Activated CD8-positive, alpha-beta memory T cell treated with anti-CD3 and anti-CD28 coated beads, Interleukin-2, amount 50 U/mL, for 24 hours (primary cell): Measurements from ENCODE around the gene MTFP1.
"Not testable (repeated sequence)": the region's sequence is repeated elsewhere in the genome, so short reads cannot be mapped to it uniquely, and the experiment has no call there.

Experiments
- DNase-seq: peaks from one replicate; pipeline ENCODE4 v3.0.0-alpha.2; 2020; ENCODE audit errors: extremely low read depth

The MTFP1 gene

DNA sequence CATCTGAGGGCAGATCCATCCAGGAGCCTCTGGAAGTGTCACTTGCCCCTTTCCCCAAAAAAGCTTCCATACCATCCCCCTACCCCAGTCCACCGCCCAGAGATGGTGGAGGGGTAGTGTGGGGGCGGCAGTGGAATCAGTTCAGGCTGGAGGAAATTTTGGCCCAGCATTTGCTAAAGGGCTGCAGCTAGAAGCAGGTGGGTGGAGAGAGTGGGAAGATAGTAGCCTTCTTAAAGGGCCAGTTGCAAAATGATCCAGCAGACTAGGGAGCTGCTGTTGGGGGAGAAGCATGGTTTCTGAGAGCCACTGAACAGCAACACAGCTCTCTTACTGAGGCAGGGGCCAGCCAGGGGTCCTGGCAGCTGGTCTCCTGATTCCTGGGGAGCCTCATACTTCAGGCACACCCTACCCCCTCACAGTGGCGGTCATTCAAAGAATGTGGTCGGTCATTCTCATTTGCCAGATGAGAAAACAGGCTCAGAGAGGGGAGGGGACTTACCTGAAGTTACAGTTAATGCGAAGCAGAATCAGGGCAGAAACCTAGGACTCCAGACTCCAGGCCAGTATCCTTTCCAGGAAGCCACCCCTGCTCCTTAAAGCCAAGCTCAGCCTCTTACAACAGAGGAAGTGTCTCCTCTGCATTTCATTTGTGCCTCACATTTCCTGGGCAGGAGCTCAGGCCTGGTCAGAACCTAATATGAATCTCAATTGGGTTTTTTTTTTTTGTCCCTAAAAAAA, 23.4 kb upstream of the MTFP1 start:
- no peak for DNase-seq

- DNase-seq, result not testable (repeated sequence)
Observed at GRCh38 chr22:30402766-30403104, 22.8 kb upstream of the MTFP1 start.

- no peak for DNase-seq
Observed at GRCh38 chr22:30404307-30404706, 21.3 kb upstream of the MTFP1 start.

DNA sequence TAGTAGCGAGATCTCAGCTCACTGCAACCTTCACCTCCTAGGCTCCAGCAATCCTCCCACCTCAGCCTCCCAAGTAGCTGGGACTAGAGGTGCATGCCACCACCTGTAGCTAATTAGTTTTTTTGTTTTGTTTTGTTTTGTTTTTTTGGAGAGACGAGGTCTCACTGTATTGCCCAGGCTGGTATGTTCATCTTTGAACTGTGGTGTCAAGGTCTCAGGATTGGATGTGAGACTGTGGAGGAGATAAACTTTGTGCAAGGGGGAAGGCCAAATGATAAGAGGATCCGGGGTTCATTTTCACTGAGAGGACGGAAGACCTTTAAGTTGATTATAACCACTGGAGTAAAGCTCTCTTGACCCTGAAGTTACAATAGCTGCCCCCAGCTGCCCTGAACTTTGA, 19.8 kb upstream of the MTFP1 start:
- DNase-seq, result no peak

DNA sequence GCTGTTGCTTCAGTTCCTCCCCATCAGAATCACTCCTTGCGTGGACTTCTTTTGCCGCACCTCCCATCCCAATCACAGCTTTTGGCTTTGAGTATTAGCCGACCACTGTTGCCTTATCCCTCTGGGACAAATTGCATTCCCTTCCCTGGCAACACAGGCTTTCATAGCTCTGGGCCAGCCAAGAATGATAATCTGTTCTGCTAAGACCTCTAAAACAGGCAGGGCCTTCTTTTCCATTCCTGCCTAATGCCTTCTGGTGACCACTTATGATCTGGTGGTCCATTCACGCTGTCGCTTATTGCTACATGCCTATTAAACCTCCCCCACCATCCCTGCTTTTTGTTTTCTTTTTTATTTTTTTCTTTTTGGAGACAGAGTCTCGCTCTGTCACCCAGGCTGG, 19.2 kb upstream of the MTFP1 start:
- DNase-seq, result no peak

DNA sequence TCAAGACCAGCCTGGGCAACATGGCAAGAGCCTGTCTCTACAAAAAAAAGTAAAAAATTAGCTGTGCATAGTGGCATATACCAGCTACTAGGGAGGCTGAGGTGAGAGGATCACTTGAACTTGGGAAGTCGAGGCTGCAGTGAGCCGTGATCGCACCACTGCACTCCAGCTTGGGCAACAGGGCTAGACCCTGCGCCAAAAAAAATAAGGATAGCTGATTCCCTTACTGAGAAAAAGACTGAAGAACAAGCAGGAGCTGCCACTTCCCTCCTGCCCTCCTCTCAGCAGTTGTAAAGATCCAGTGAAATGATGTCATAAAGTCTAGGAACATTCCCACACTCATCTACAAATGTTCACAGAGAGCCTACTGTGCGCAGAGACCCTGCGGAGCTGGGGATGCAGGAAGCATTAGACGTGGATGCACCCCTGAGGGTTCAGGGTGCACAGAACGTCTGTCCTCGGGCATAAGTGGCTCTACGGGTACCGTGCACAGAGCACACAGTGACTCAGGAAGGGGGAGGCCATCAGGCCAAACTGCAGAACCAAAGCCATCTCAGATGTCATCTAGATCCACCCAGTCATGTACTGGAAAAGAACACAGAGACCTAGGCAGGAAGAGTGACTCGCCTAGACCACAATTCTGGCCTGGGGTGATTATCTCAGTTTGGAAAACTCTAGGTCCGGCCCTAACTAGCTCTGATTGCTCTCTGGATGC, 17.0 kb upstream of the MTFP1 start:
- no peak for DNase-seq

DNA sequence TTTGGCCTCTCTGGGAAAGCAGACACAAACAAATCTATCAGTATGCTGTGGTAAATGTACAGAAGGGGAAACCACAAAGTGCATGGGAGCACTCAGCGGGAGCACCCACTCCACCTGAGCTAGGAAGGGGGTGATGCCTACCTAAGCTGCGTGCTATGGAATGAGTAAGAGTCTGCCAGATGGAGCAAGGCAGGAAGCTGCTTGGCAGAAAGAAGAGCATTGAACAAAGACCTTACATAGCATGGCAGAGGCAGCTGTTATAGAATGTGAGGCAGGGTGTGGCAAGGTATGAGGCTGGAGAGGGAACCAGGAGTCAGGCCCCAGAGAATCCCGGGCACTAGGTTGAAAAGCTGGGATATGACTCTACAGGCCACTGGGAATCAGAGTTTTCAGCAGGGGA, 13.8 kb upstream of the MTFP1 start:
- no peak for DNase-seq

DNA sequence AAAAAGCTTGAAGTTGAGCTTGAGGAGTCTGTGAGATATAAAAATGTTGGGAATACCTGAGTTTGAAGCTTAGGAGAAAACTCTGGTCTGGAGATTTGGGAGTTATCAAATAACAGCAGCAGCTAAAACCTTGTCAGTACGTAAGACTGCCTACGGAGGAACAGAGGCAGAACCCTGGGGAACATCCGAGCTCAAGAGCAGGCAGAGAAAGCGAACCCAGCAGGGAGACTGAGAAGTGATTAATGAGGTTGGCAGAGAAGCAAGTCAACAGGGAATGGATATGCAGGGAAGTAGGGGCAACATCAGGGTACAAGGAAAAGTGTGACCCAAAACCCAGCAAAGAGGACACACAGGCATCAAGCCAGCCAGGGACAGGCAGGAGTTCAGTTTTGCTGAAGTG, 12.6 kb upstream of the MTFP1 start:
- DNase-seq, result no peak

- DNase-seq, result no peak
Observed at GRCh38 chr22:30413745-30414524, 11.6 kb upstream of the MTFP1 start.

- no peak for DNase-seq
Observed at GRCh38 chr22:30414525-30415047, 11.0 kb upstream of the MTFP1 start.

DNA sequence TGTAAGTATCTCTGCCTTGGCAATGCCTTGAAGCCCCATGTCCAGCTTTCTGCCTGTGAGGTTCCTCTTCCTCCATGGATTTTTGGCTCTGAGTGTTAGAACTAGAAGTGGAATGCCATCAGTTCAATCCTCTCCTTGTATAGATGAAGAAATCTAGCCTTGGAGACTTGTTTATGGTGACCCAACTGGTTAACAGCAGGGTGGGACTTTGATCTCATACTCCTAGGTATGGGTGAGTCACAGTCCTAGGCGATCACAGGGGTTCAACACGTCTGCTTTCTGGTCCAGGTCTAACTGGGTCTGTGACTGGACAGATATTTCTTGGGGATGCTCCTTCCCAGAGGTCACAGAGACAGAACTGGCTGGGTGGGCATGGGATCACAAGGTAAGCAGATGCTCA, 9.2 kb upstream of the MTFP1 start:
- no peak for DNase-seq

GRCh38 chr22:30416837-30417236, 8.7 kb upstream of the MTFP1 start:
- no peak for DNase-seq

DNA sequence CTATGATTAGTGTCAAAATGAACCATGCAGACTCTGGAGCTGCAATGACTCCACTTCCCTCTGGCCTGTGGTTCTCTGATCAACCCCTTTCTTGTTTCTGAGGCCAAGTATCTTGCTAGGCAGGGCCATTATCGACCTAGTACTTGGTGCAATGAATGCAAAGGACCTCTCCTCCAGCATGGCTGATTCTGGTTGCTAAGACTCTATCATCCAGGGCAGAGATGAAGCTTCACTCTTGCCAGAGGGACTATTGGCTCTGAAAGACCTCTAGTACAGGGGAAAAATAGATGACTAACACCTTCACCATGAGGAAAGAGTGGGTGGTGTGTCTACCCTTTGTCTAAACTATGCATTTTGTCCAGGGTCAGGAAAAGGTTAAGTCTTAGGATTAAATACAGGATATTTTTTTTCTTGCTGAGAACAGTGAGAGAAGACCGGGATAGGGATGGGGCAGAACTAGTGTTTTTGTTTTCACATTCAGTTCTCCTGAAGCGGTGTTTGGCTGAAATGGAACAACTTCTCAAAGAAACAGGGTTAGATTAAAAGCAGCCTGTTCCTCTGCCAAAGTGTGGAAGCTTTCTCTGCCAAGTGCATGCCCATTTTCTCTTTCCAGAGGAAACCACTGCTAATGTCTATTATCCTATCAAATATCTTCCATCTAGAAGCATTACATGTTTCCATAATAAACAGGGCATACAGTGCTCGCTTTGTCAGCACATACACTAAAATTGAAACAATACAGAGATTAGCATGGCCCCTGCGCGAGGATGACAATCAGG, 5.0 kb upstream of the MTFP1 start:
- DNase-seq, result no peak

DNA sequence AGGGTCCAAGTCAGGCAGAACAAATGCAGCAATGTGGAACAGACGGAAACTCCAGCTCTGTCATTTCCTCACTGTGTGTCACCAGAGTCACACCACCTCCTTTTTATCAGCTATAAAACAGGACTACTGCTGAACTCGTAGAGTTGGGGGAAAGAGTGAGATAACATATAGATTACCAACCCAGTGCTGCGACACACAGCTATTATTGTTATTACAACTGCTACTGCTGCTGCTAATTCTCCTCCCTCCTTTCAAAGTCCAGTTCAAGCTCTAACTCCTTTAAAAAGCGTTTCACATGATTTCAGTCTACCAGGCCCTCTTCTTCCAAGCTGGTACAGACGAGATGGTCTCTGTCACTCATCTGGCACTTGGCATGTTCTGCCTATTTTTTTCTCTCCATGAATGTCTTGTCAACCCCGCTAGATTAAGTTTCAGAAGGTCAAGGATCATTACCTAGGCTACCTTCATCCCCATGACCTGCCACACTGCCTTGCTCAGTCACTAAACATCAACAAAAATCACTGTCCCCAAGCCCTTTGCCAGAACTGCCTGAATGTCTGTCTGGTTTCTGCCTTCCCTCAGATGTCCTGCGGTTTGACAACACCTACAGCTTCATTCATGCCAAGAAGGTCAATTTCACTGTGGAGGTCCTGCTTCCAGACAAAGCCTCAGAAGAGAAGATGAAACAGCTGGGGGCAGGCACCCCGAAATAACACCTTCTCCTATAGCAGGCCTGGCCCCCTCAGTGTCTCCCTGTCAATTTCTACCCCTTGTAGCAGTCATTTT, 3.7 kb upstream of the MTFP1 start:
- DNase-seq, result no peak

- peak; percentile 18 for DNase-seq
Observed at GRCh38 chr22:30422481-30423300, 2.9 kb upstream of the MTFP1 start.

DNA sequence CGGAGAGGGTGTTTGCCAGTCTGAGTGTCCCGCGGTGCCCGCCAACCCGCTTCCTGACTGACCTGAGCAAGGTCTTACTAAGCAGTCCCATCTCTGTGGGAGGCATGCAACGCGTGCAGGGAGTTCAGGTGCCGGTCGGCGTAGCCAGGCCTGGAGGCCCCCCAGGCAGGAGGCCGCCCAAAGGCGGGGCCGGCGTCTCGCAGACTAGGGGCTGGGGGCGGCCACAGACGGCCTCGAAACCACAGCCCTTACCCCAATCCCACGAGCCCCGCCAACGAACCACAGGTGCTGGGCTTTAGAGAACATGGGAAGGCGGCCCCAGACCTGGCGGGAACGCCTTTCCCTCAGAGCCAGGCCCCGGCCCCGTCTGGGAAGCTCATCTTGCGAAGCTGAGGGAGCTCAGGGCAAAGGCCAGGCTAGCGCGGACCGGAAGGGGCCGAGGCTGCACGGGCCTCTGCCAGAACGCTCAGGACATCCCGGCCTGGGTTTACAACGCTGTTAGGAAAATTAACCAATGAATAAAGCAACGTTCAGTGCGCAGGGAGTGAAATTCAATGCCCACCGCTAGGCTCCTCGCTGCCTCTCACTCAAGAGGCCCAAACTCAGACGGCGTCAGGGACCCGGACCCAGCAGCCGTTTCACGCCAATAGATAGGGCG, 2.1 kb upstream of the MTFP1 start:
- peak; percentile 14 for DNase-seq

DNA sequence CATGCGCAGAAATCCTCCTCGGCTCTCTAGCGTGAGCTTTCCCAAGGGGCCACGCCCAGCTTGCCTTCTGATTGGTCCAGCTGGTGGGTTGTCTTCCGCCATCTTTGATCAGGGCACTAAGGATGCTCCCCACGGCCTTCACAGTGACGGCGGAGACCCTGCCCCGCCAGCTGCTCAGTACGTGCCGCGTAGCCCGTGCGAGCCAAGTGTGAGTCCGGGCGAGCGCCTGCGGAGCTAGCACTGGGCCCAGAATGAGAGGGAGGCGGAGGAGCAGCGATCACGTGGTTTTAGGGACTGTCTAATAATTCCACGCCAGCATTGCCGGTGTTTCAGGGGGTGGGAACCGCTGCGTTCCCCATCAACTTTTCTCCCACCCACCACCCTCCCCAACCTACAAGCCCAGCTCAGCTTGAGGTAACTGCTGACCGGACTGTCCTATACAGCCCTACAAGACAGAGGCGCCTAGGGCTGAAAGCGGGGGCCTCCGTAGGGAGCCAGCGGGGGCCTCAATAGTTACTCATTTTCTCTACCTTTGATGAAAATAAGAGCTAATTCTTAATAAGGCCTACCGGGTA, 1.5 kb upstream of the MTFP1 start:
- DNase-seq, result peak; percentile 96

DNA sequence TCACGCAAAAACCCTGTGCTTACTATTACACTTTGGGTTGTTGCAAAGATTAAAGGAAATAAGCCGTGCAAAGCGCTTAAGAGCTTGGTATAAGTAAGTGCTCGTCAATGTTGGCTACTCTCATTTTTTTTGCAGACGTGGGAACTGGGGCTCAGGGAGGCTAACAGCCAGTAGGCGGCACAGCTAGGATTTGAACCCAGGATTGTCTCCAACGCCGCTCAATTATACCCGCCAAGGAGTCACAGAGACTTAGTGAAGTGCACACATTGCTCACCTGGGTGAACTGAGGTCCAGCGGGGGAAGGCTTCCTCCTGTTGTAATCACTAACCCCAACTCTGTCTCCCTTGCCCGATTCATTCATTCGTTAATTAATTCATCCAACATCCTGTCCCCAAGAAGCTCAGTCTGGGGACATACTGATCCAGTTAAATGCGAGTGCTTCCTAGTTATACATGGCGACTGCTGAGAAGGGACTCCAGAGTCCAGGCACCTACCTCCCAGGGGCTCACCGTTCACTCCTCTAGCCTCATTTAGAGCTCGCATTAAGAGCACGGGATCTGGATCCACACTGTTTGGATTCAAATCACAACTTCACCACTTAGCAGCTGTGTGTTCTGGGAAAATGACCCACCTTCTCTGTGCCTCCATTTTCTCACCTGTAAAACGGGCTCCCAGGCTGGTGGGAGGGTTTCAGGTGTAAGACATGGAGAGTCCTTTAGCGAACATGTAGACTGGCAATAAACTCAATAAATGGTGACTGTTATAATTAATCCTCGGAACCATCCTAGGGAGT, 838 bp upstream of the MTFP1 start:
- no peak for DNase-seq

DNA sequence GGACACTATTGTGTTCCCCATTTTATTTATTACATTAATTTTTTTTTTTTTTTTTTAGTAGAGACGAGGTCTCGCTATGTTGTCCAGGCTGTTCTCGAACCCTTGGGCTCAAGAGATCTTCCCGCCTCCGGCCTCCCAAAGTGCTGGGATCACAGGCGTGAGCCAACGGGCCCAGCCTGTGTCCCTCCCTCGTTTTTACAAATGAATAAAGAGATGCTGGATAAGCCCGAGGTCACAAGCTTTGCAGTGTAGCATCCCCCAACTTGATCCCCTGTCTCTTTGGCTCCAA, 297 bp upstream of the MTFP1 start:
- DNase-seq, result no peak
